B cell (primary cell): ENCODE data around the gene SOAT2. TPM values are rescaled to one million over a fixed set of nuclear protein-coding genes. Genes with fewer than 3 reads are reported as not detected.
A peak's percentile ranks its signal among the peaks of the same experiment; 100 is the strongest.

ENCODE experiments used
- ATAC-seq: fragments of 200-7000 bp; cut with Tn5 transposase; one replicate; pipeline ENCODE4 v1.10.0; 2021; ENCODE audit warnings: low read depth, mild to moderate bottlenecking, moderate number of reproducible peaks, moderate library complexity
- CTCF ChIA-PET: fragments of 350-600 bp; sonication (Branson Sonifier 250); formaldehyde crosslinking; loops from one replicate; lab custom pipeline; 2021; ENCODE audit warnings: antibody characterized with exemption, inconsistent platforms; lab: Charles Lee
- POLR2A ChIA-PET: fragments of 350-600 bp; sonication (Branson Sonifier 250); formaldehyde crosslinking; loops from one replicate; lab custom pipeline; 2021; ENCODE audit warnings: antibody characterized with exemption; lab: Charles Lee
- DNase-seq: peaks from one replicate; pipeline ENCODE4 v3.0.0; 2013
- H2AFZ ChIP-seq: 2 replicates; pipeline ENCODE4 v1.6.1; 2012; ENCODE audit warnings: mild to moderate bottlenecking, low read depth, low read length; ENCODE audit not compliant: insufficient read depth, poor library complexity, severe bottlenecking
- H3K27ac ChIP-seq, 2 donors: 1 replicate in 1 of 2; 2 replicates in 1 of 2; pipeline ENCODE4 v1.5.1; 2012 to 2013; ENCODE audit warnings: low read length in 2 of 2, mild to moderate bottlenecking in 2 of 2, moderate library complexity in 1 of 2
- H3K27me3 ChIP-seq, 4 experiments: fragments of 200-600 bp in 1 of 4; sonication (generic) in 1 of 4; replicated peaks in 1 of 4; 1 replicate in 2 of 4; 2 replicates in 2 of 4; pipeline versions ENCODE4 v1.6.1 to v1.7.0; 2013 to 2016; ENCODE audit warnings: low read length in 3 of 4, mild to moderate bottlenecking in 2 of 4, mixed read lengths in 1 of 4, moderate library complexity in 1 of 4; ENCODE audit not compliant: insufficient read depth in 4 of 4, control insufficient read depth in 3 of 4; ENCODE audit errors: control extremely low read depth in 1 of 4
- H3K36me3 ChIP-seq, 2 experiments: replicated peaks in 1 of 2; 1 replicate in 1 of 2; 2 replicates in 1 of 2; pipeline versions ENCODE4 v1.6.1 to v1.7.1; 2013; ENCODE audit warnings: low read length in 1 of 2; ENCODE audit not compliant: insufficient read depth in 2 of 2, control insufficient read depth in 1 of 2; ENCODE audit errors: control extremely low read depth in 1 of 2, extremely low read depth in 1 of 2
- H3K4me1 ChIP-seq, 2 donors: fragments of 200-600 bp in 1 of 2; sonication (generic) in 1 of 2; 1 replicate in 1 of 2; 2 replicates in 1 of 2; pipeline versions ENCODE4 v1.5.1 to v1.6.1; 2013 to 2017; ENCODE audit warnings: low read length in 2 of 2; ENCODE audit not compliant: control insufficient read depth in 2 of 2, insufficient read depth in 2 of 2
- H3K4me2 ChIP-seq: replicated peaks from 2 replicates; pipeline ENCODE3; 2012; ENCODE audit warnings: mild to moderate bottlenecking, low read depth, low read length; ENCODE audit not compliant: poor library complexity, severe bottlenecking
- H3K4me3 ChIP-seq, 5 experiments: fragments of 200-600 bp in 1 of 5; sonication (generic) in 1 of 5; 1 replicate in 3 of 5; 2 replicates in 2 of 5; pipeline versions ENCODE4 v1.5.1 to v1.7.0; 2011 to 2016; ENCODE audit warnings: low read length in 4 of 5, mild to moderate bottlenecking in 4 of 5, low read depth in 2 of 5, control low read depth in 1 of 5, moderate library complexity in 1 of 5; ENCODE audit not compliant: insufficient read depth in 1 of 5; ENCODE audit errors: control extremely low read depth in 1 of 5, extremely low read depth in 1 of 5
- H3K79me2 ChIP-seq: fragments of 200-600 bp; sonication (generic); one replicate; pipeline ENCODE4 v1.6.0; 2016; ENCODE audit warnings: low read length; ENCODE audit not compliant: control insufficient read depth, insufficient read depth
- H3K9ac ChIP-seq: fragments of 200-600 bp; sonication (generic); 2 replicates; pipeline ENCODE4 v1.6.1; 2017; ENCODE audit warnings: mild to moderate bottlenecking, low read length, moderate library complexity
- H3K9me3 ChIP-seq, 3 donors: one replicate each; pipeline versions ENCODE4 v1.6.1 to v1.7.1; 2013; ENCODE audit warnings: low read length in 2 of 3; ENCODE audit not compliant: control insufficient read depth in 2 of 3, insufficient read depth in 1 of 3; ENCODE audit errors: control extremely low read depth in 1 of 3
- H4K20me1 ChIP-seq: 2 replicates; pipeline ENCODE4 v1.6.0; 2012; ENCODE audit warnings: mild to moderate bottlenecking, low read length; ENCODE audit not compliant: insufficient read depth, control insufficient read depth, poor library complexity, severe bottlenecking
- H3K27ac Mint-ChIP-seq: one replicate; pipeline ENCODE4 v1.8.0; 2021; ENCODE audit warnings: mixed read lengths
- H3K27me3 Mint-ChIP-seq: one replicate; pipeline ENCODE4 v1.8.0; 2021; ENCODE audit warnings: mixed read lengths
- H3K4me1 Mint-ChIP-seq: one replicate; pipeline ENCODE4 v1.8.0; 2021; ENCODE audit warnings: mixed read lengths
- H3K4me3 Mint-ChIP-seq: one replicate; pipeline ENCODE4 v1.8.0; 2021; ENCODE audit warnings: mixed read lengths
- H3K9me3 Mint-ChIP-seq: one replicate; pipeline ENCODE4 v1.8.0; 2022; ENCODE audit warnings: mixed read lengths; ENCODE audit not compliant: insufficient read depth
- EZH2 ChIP-seq: IDR thresholded peaks from 2 replicates; pipeline ENCODE4 v1.6.1; 2012; ENCODE audit warnings: borderline replicate concordance, low read depth, mild to moderate bottlenecking, moderate library complexity, low read length; ENCODE audit not compliant: insufficient read depth, poor library complexity, severe bottlenecking
- WGBS: methylation state at CpG from one replicate; pipeline ENCODE4 v1.1.5; 2013; ENCODE audit warnings: missing lambda C conversion rate; ENCODE audit not compliant: insufficient coverage; 5-methylcytosine and 5-hydroxymethylcytosine counted together
- intact Hi-C: fragments of 100-400 bp; cut with micrococcal nuclease; formaldehyde crosslinking; loops from one replicate; pipeline ENCODE4 v1.10.0; 2022
- polyA plus RNA-seq: library from polyadenylated mRNA; depleted of rRNA; stranded (reverse); fragments of >200 nt; gene quantifications from 2 replicates; pipeline ENCODE4 v1.2.3, GENCODE V29; 2012
- total RNA-seq, 2 donors: library from RNA; stranded (reverse); fragments of 120-200 nt in 1 of 2; gene quantifications; 1 replicate in 1 of 2; 2 replicates in 1 of 2; pipeline versions ENCODE4 v1.2.3 to v1.2.4, GENCODE V29; 2013 to 2022
- TF ChIP-seq, protein P1 (sequence below): fragments of 200-600 bp; IDR thresholded peaks from one replicate; pipeline ENCODE4 v1.8.0; 2022; ENCODE audit warnings: antibody characterized with exemption, mild to moderate bottlenecking

Gene SOAT2
- total and polyA plus RNA-seq, 2 donors (not counting 1 experiment from before 2014, with no cell fraction given), result 0.31 TPM; not detected in 1

DNA sequence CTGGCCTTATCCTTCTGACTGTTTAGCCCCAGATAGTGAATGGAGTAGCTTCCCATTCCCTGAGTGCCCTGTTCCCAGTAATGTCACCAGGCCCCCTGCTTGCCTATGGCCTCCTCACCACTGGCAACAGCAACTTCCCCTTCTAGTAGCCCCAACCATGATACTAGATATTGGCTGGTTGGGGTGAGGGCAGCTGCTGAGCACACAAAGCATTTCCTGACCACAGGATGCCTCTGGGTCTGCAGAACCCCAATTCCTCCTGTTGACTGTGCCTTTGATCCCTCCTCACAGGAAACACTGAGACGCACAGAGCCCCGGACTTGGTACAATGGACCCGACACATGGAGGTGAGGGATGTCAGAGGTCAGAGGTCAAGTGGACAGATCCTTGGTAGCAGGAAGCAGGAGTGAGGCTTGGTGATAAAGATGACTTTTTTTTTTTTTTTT, 597 bp downstream of the SOAT2 start:
- Histone ChIP-seq H3K27ac (no peak overlapping the region), H3K4me1 (peaks cover 22 to 30% of the 10 kb centered on the region in 2 donors), H3K27me3 (no peaks in the 10 kb centered on the region), H3K4me2 (peak overlapping the region; percentile 26), H3K9ac (no peak overlapping the region), H4K20me1 (no peaks in the 10 kb centered on the region), H3K4me3 (no peak overlapping the region), H3K9me3 (no peaks in the 10 kb centered on the region), H2AFZ (peak overlapping the region; percentile 8), H3K79me2 (no peaks in the 10 kb centered on the region), H3K36me3 (no peaks in the 10 kb centered on the region)
- ATAC-seq (peak; percentile 25), DNase-seq (peak; percentile 45)
- Mint-ChIP-seq H3K4me3 (no peak overlapping the region), H3K9me3 (no peaks in the 10 kb centered on the region), H3K27me3 (peaks cover 3% of the 10 kb centered on the region), H3K27ac (peak overlapping the region; percentile 38), H3K4me1 (peaks cover 20% of the 10 kb centered on the region)
- CTCF ChIA-PET, result interaction anchor here (0.5 to 13.1 kb wide), 3 partner anchors 14 to 55 kb away, joined by 3 to 344 read pairs (median 5); no protein-coding TSS in a partner anchor
- intact Hi-C loops, result no loop called here
- WGBS, result no CpG with 5 or more reads among the region's 3 CpGs
- POLR2A ChIA-PET, result no interaction called here
- TF ChIP-seq, protein P1, sequence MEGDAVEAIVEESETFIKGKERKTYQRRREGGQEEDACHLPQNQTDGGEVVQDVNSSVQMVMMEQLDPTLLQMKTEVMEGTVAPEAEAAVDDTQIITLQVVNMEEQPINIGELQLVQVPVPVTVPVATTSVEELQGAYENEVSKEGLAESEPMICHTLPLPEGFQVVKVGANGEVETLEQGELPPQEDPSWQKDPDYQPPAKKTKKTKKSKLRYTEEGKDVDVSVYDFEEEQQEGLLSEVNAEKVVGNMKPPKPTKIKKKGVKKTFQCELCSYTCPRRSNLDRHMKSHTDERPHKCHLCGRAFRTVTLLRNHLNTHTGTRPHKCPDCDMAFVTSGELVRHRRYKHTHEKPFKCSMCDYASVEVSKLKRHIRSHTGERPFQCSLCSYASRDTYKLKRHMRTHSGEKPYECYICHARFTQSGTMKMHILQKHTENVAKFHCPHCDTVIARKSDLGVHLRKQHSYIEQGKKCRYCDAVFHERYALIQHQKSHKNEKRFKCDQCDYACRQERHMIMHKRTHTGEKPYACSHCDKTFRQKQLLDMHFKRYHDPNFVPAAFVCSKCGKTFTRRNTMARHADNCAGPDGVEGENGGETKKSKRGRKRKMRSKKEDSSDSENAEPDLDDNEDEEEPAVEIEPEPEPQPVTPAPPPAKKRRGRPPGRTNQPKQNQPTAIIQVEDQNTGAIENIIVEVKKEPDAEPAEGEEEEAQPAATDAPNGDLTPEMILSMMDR, result no peak
- TF ChIP-seq EZH2, result no peak

DNA sequence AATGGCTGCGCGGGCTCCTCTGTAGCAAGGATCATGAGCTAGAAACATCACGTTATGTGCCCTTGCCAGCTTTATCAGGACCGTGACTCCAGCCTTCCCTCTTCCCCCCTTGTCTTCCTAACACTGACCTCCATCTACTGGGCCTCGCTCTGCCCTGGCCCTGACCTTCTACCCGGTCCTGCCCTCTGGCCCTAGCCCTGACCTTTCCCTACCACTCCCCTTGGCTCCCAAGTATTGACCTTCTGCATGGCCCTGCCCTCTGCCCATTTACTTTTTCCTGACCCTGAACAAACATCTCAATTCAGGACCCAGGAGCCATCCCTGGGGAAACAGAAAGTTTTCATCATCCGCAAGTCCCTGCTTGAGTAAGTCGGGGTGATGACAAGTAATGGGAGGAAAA, 2.0 kb downstream of the SOAT2 start:
- Mint-ChIP-seq H3K27me3 (peaks cover 3% of the 10 kb centered on the region), H3K4me1 (peaks cover 14% of the 10 kb centered on the region), H3K4me3 (no peak overlapping the region), H3K27ac (no peak overlapping the region), H3K9me3 (no peaks in the 10 kb centered on the region)
- WGBS, result 98% methylated on average over 8 of the region's 8 CpGs
- no peak for ATAC-seq
- intact Hi-C loops, result no loop called here
- no peak overlapping the region for H3K4me2 ChIP-seq
- H3K36me3 ChIP-seq, result no peaks in the 10 kb centered on the region
- H4K20me1 ChIP-seq, result no peaks in the 10 kb centered on the region
- DNase-seq, result no peak
- CTCF ChIA-PET, result no interaction called here
- H3K79me2 ChIP-seq, result no peaks in the 10 kb centered on the region
- POLR2A ChIA-PET, result no interaction called here
- TF ChIP-seq EZH2, result no peak
- TF ChIP-seq, protein P1, result no peak
- H3K9ac ChIP-seq, result no peak overlapping the region
- H2AFZ ChIP-seq, result no peak overlapping the region
- peaks cover 19 to 25% of the 10 kb centered on the region in 2 donors for H3K4me1 ChIP-seq
- no peaks in the 10 kb centered on the region for H3K9me3 ChIP-seq
- no peak overlapping the region for H3K27ac ChIP-seq
- no peak overlapping the region for H3K4me3 ChIP-seq
- H3K27me3 ChIP-seq, result no peaks in the 10 kb centered on the region
